Activated T-cell treated with anti-CD3 and anti-CD28 coated beads for 48 hours (primary cell): ENCODE data around the gene CAMTA1.

Source experiments
- DNase-seq: peaks from one replicate; pipeline ENCODE4 v3.0.0-alpha.2; 2020; ENCODE audit warnings: low read depth

CAMTA1 gene

DNA sequence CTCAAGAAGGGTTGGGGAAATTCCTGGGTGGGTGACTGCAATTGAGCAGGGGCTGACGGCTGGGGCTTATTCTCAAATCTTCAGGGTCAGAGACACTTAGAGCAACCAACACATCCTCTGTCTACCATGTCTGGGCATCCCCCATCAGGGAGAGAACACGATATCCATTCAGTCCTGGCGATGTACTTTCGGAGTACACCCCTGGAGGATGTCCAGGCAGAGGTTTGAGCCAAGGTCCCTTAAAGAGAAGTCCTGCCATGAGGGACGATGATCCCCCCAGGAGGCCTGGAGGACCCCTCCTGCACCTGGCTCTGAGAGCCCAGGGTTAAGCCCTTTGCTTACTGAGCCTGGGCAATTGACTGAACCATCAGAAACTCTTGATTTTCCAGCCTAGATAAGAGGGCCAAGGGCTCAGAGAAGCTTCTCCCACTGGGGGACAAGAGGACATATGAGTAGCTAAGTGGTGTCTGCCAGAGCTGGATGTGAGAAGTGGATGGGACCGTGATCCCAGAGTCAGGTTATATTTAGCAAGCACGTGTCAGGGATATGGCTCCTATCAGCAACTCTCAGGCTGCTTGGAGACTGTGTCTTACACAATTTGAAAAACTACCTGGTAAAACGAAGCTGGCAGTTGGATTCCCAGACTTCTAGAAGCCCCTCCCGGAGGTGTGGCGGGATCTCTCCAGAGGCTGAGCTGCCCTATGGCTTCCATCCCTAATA is 732.5 kb downstream of the CAMTA1 start:
- no peak for DNase-seq

DNA sequence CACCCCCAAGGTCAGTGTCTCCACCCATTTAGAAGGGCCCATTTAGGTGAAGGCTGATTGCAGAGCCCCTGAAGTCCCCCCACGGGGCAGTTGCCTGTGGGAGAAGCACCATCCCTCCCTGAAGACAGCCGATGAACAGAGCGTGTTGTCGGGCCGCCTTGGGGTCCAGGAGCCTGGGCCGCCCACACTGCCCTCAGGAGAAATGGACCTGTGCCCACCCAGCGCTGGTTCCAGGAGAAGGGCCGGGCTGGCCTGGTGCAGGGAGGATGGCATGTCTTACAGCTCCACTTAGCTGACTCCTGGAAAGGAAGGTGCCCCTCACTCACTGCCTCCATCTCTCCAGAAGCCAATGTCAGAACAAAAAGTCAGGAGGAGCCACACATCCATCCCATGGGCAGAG is 733.2 kb downstream of the CAMTA1 start:
- DNase-seq = no peak

DNA sequence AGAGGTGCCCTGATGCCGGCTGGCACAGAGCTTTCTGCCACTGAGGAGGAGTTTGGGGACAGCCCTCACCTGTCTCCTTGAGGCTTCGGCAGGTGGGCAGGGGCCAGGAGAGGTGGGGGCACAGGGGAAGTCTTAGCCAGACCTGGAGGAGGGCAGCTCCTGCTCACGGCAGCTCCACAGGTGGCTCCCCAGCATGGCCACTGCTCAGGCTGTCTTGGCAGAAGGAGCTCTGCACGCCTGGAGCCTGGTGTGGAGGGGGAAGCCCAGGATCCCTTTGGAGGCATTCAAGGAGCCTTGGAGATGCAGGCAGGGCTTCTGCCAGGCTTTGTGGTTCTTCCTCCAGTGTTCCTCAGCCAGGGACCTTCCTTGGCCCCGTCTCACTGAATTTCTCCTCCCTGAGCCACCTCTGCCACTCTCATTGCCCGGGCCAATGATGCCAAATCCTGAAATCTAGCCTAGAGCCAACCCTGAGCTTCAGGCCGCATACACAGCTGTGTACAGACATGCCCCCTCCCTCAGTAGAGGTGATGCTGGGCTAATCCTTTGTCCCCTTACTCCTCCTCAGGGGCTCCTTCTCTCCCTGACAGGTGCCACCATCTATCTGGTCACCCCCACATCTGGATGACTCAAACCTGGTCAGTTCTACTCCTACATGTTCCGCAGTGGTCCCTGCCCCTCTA is 734.1 kb downstream of the CAMTA1 start:
- DNase-seq = no peak

DNA sequence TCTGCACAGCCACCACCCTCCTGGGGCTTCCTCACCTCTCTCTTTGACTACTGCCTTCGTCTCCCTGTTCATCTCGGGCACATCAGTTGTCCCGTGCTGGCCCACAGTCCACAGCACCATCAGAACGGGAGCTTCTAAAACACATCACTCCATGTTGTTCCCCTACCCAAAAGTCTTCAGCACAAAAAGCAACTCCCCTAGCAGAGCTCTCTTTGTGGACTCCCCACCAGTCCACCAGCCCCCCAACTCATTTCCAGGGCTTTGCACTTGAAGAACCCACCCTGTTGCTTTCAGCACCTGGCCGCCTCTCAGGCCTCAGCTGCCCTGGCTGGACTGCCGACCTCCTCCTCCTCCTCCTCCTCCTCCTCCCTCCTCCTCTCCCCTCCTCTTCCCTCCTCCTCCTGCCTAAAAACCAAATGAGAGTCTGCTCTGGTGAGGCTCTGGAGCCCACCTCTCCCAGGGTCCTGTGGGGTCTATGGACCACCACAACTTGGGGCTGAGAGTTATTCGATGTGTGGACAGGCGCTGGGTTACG is 734.7 kb downstream of the CAMTA1 start:
- DNase-seq = no peak

DNA sequence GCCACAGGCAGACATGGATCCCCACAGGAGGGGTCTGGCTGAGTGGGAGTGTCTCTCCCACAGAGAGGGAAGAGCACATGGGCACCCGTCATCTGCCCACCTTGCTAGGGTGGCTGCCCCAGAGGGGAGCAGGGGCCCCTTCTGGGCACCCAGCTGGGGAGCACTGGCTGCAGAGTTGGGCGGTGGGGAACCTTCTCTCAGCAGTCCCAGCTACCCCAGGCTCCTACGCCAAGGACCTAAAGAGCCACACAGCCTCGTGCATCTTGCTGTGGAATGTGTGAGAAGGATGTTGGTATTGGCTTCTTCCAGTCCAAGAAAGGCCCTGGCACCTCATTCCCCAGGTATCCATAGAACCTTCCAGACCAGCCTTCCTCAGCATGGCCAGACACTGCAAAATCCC is 735.2 kb downstream of the CAMTA1 start:
- DNase-seq = no peak

DNA sequence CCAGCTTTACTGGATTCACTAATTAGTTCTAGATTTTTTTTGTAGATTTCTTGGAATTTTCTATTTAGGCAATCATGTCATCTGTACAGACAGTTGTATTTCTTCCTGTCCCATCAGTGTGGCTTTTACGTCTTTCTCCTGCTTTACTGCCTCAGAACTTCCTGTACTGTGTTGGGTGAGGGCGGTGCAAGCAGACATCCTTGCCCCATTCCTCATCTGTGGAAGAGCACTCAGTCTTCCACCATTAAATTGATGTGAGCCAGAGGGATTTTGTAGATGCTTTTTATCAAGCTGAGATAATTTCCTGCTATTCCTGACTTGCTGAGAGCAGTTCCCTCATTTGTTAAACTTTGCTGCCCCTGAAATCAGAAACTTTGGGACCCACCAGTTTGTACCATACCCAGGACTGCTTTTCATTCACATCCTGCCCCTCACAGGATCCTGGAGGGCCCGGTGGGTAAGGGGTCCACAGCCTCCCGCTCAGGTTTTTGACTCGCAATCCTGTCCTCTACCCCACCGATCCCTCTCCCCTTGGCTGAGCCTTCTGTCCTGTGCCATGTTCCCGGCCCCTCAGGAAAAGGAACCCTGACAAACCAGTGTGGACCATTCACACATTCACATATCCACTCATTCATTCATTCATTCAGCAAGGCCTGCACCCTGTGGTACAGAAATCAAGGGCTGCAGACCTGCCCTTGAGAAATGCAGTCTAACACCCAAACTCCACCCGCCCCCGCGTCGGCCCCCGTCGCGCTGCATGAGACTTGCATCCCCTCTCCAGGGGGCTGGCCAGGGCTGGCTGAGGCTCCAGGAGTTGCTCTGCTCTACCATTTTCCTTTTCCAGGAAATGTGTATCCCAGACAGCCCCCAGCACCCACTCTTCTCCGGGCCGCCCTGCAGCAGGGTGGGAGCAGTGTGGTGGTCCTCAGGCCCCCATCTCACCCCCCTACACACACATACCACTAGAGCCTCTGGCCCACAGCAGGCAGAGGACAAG is 739.4 kb downstream of the CAMTA1 start:
- DNase-seq = no peak

DNA sequence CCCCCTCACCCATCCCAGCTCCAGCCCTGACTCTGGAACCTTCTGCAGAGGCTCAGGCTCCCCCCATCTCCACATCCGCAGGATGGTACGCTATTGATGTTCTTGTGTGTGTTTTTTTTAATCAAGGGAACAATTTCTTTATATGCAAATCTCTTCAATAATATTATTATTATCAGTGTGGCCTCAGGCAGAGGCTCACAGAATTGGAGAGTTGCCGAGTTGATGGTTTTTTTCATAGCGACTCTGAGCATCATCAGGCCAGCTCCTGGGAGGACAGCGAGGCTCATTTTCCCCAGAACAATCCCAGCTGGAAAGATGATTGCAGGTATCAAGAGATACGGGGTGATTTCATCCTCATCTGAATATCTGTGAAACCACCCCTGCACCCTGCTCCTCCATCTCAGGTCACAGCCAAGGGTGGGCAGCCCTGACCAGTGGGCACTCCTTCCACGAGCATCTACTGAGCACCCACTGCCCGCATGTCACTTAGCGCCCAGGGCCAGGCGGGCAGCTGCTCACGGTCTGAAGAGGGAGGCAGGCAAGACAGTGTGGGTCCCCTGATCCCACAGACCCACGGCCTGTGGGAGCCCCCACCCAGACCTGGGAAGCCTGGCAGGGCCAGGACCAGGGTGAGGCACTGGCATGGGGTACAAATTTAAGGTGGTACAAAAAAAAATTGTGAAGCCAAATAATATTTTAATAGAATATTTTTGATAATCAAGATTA is 740.2 kb downstream of the CAMTA1 start:
- DNase-seq = no peak

DNA sequence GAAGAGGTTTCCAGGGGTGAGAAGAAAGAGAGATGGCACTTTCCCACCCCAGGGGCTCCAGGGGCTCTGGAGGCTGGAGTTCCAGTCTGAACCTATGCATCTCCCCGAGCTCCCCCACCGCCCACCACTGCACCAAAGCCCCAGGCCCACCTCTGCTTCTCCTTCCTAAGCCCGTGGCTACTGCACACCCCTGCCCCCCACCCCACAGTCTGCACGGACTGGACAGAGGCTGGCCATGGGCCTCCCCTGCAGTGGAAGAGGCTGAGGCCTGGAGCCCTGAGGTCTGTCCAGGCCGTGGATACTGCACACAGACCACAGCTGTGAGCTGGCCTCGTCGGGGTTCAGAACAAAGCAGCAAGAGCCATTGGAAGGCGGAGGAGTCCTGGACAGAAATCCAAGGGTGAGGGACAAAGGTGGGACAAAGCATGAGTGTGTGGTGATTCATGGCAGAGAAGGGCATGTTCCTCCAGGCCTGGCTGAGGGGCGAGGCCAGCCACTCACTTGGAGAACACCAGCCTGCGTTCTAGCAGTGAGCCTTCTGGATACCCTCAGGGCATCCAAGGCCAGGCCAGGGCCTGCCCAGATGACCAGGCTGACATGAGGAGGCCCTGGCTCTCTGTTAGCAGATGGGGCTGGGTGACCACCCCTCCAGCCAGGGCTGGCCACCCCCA is 741.1 kb downstream of the CAMTA1 start:
- no peak for DNase-seq

DNA sequence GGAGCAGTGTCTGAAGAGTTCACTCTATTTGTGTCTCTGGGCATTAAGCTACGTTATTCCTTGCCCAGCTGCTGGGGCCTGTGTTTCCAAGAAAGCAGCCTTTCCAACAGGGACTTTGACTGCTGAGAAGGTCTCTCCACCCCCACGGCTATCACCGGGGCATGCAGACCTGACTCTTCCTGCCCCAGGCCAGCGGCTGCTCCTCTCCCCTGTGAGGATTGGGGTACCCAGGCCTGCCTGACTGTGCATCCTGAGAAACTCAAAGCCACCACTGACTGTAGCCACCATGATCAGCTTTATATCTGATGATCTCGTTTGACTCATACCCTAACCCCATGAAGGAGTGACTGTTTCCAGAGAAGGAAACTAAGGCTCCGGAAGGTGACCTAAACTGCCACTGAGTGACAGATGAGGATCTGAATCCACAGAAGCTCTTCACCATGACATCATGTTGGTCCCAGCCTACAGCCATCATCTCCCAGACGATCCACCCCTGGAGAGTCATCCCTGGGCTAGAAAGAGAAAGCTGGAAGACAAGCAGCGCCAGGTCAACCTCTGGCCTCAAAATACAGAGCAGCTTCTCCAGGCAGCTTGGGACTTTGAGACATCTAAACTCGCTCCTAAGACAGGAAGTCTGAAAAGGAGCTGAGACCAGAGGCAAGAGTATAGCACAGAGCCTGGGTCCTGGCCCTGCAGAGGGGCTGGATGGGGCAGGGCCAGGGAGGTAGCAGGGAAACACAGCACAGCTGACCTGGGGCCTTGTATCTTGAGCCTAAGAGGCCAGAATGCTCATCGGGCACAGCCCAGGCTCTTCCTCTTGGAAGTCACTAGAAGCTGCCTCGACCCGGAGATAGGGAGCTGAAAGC is 741.8 kb downstream of the CAMTA1 start:
- no peak for DNase-seq

DNA sequence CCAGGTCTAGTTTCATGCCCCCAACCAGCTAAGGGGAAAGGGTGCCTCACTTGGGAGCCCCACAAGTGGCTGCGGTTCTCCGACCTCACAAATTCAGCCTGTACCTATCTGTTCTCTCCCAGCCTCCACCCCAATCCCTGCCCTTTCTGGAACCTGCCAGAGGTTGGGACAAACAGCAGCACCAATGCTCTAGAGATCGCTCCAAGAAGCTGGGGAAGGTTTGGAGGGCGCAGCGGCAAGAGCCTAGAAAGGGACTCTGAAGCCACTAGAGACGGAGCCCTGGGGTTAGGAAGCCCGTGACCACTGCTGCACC is 742.4 kb downstream of the CAMTA1 start:
- DNase-seq = no peak

DNA sequence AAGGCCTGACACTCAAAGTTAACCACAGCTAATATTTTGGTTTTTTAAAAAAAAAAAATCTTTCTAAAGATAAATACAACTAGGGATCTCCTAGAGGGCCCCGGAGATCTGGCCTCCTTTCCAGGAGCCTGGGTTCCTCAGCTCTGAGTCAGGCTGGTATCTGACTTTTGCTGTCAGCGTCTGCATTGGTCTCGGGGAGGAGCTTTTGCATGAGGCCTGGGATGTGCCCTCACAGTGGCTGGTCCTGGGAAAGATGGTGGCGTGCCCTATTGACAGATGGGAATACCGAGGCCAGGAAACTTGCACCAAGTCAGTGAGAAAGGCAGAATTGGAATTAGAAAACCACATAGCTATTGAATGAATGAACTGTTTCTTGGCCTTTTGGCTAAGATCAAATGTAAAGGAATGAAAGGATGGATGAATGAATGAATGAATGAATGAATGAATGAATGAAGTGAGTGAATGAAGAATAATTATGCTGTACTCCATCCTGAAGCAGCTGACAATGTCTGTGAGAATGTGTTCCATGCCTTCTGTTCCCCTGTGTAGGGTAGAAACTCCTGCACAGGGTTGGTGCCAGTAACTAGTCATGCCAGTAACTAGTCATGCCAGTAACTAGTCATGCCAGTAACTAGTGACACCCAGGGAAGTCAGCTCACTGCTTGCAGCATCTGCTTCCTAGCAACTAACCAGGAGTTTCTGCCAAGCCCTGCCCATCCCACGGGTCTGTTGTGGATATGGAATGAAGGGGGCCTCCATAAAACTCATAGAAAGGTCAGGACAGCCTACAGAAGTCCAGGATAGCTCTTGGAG is 743.3 kb downstream of the CAMTA1 start:
- DNase-seq = no peak

DNA sequence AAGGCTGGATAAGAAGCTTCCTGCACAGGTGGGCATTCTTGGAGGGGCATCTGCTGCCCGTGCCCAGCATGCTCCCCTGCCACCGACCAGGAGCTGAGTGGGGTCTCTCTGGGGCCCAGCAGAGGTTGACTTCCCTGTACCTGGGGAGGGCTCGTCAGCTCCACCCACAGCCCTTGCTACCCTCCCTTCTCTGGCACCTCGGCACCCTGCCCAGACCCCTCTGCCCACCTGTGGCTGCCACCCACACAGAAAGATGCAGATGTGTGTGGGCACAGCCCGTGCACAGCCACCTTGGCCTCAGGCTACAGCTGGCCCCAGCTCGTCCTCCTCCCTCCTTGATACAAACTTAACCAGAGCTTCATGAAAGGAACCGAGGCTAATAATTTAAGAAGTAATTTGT is 744.7 kb downstream of the CAMTA1 start:
- DNase-seq = no peak

DNA sequence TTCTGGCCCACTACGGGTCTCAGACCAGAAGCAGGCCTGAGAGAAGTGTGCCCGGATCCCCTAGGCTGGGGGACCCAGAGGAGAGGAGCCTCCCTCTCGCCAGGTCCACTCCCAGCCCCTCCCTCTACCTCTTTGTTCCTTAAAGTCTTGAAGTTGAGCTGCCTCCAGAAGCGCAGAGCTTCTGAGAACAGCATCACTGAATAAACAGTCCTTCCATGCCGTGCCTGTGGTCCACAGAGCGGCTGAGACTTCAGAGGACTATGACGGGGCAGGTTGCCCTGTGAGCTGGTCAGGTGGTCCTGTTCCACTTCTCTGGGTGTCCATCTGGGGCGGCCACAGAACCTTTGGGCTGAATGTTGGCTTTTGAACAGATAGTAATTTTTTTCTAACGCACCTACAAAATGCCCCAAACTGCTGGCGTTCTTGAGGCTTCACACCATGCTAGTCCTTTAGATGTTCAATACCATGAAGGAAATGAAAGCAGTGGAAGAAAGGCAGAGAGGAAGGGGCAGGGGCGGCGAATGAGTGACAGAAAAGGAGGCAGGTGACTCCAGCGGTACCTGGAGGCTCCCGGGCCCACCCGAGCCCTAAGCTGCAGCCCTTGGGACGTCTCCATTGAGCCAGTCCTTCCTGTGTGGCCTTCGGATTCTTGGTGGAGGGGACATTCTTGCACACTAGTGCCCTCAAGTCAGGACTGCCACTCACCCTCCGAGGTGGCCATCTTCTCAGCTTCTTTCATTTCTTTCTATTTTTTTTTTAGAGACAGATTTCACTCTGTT is 746.5 kb downstream of the CAMTA1 start:
- no peak for DNase-seq

DNA sequence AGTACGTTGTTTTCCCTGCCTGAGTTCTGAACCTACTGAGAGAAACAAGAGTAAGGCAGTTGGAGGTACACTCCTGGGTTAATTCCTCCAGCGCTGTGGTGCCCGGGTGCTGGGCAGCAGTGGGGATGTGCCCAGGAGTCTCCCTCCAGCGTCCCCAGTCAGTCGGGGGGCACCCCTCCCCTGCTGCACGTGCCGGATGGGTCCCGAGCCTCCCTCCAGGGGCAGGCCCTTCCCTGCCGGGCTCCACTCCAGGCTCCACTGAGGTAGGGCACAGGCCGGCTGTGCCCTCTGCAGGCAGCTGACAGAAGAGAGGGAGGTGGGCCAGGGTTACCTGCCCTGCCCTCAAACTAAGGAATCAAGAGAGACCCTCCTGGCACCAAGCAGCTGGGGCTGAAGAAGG is 747.8 kb downstream of the CAMTA1 start:
- no peak for DNase-seq

DNA sequence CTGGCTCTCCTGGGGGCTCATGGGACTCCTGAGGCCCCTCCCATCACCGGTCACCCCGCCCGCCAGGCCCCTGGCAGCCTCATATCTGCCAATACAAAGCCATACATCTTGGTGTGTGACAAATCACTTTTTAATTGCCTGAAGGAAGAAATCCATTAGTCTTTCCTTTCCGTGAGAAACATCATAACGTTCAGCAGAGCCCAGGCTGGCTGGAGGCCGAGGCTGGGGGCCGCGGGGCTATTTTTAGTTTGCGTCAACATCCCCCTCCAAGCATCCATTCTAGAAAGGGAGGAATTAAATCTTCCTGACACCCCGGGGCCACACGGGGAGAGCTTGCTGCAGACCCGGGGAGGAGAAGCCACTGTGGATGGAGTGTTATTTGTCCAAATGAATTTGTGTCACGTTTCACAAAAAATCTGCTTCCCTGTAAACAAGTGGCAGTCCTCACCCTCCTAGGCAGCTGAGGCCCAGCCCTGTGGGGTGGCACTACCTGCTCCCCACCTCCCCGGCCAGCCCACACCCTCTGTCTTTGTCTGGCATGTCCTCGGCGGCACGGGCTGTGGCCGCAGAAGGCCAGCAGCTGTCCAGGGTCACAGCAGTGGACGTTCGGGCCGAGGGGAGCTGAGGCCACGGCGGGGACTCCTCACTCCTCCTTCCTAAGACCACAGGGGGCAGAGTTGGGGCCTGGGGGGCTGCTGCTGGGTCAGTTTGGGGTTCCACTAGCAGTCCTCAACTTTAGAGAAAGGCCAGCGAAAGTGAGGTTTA is 749.0 kb downstream of the CAMTA1 start:
- DNase-seq = no peak

DNA sequence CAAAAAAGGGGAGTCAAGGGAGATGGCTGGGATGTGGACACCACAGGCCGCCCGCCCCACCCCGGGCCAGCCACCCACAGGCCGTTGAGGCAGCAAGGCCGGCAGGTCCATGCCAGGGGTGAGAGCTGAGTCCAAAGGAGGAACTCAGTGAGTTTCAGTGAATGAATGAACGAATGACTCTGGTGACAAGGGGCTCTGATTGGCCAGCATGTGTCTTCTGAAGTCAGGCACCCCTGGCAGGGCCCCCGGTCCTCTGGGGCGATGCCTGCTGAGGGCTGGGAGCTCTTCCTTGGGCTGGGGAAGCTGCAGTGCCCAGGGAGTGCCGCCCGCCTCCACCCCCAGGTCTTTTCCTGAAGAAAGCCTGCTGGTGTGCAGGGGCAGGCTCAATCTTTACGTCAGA is 749.8 kb downstream of the CAMTA1 start:
- DNase-seq = no peak

DNA sequence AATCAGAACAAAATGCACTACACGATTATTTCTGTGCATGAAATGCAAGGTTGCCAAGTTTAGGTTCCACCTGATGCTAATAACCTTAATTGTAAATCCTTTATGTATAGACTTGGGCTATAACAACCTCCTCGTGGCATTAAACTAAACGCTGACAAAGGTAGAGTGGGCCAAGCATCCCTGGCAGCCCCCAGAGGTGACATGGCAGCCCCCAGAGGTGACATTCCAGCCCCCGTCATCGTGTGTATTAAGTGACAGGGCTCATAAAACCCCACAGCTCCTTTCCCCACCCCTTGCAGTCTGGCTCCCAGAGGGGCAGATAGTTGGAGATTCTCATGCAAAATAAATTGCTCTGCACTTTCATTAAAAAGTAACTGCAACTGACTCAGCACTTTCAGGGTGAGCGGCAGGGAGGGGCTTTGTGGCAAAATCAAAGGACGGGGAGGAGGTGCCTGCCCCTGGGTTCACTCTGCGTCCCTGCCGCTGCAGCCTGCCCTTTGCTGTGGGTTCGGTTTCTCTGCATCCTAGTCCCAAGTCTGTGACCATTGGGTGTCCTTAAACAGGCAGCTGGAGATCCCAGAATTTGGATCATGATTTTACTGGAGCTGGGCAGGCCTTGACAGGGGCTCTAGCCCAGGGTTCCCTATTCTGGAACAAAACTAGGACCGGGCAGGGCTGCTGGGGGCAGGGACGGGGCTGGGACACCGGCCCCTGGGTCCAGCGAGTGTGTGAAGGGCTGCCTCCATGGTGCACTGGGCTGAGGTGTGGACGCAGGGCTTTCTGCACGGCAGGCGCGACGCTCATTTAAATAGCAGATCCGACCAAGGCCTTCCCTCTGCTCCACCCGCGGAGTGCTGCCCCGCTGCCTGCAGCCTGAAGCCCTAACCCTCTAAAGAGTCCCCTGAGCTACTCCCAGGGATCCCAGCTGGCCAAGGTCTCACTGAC is 751.0 kb downstream of the CAMTA1 start:
- DNase-seq = no peak
